ENCODE data around the gene FLYWCH1. TPM values are rescaled to one million over a fixed set of nuclear protein-coding genes. Genes with fewer than 3 reads are reported as not detected.

The FLYWCH1 gene
- polyA plus RNA-seq, 6 donors from 2014 or later, result 6.3 to 13.4 (median 9.5) TPM

GRCh38 chr16:2967211-2967631 lies 55.5 kb downstream of the FLYWCH1 start:
- no peak overlapping the region for H3K27ac Mint-ChIP-seq
- peaks cover 7 to 32% (median 14%) of the 10 kb centered on the region in 3 donors for H3K27me3 Mint-ChIP-seq
- DNase-seq, result no peak
- no peaks in the 10 kb centered on the region for H3K36me3 Mint-ChIP-seq
- H3K4me1 Mint-ChIP-seq, result peaks cover 30 to 52% (median 31%) of the 10 kb centered on the region in 3 donors
- H3K4me3 Mint-ChIP-seq, result peak overlapping the region in 2 of 8 donors; percentile 24 to 75
- no peaks in the 10 kb centered on the region for H3K9me3 Mint-ChIP-seq
- no peak for ATAC-seq (ENCODE audit: low read depth in 2 of 2)

- Mint-ChIP-seq H3K36me3 (no peaks in the 10 kb centered on the region), H3K9me3 (no peaks in the 10 kb centered on the region), H3K4me1 (peaks cover 29 to 56% (median 31%) of the 10 kb centered on the region in 3 donors)
These were observed 56.0 kb downstream of the FLYWCH1 start for GRCh38 chr16:2967721-2968161.

GRCh38 chr16:2968368-2968737 lies 56.6 kb downstream of the FLYWCH1 start:
- H3K27me3 Mint-ChIP-seq, result peaks cover 7 to 37% (median 20%) of the 10 kb centered on the region in 3 donors
- H3K9me3 Mint-ChIP-seq, result no peaks in the 10 kb centered on the region
- peak overlapping the region in 2 of 6 donors; percentile 50 to 83 for H3K27ac Mint-ChIP-seq
- no peak for DNase-seq
- H3K36me3 Mint-ChIP-seq, result no peaks in the 10 kb centered on the region
- no peak for ATAC-seq (ENCODE audit: low read depth in 2 of 2)
- peaks cover 29 to 50% (median 31%) of the 10 kb centered on the region in 3 donors for H3K4me1 Mint-ChIP-seq
- H3K4me3 Mint-ChIP-seq, result peak overlapping the region; percentile 75 to 88 (median 80)

More at GRCh38 chr16:2967721-2968161, 56.0 kb downstream of the FLYWCH1 start:
- peaks cover 7 to 37% (median 19%) of the 10 kb centered on the region in 3 donors for H3K27me3 Mint-ChIP-seq
- ATAC-seq (ENCODE audit: low read depth in 2 of 2), result no peak
- H3K4me3 Mint-ChIP-seq, result peak overlapping the region; percentile 44 to 88 (median 80)
- no peak overlapping the region for H3K27ac Mint-ChIP-seq
- no peak for DNase-seq

GRCh38 chr16:2968738-2969544 lies 57.2 kb downstream of the FLYWCH1 start, which contains the start of gene PAQR4:
Gene PAQR4, plus strand, starts transcription at chr16:2969348. Its CDS starts 327 bp downstream, at chr16:2969675.
- Mint-ChIP-seq H3K27me3 (peaks cover 7 to 36% (median 20%) of the 10 kb centered on the region in 3 donors), H3K36me3 (no peaks in the 10 kb centered on the region), H3K4me1 (peaks cover 25 to 44% (median 29%) of the 10 kb centered on the region in 3 donors), H3K27ac (peak within 1 kb of the TSS in 2 of 6 donors; percentile 65 to 83), H3K4me3 (peak within 1 kb of the TSS; percentile 75 to 88 (median 82)), H3K9me3 (no peaks in the 10 kb centered on the region)
- DNase-seq, result peak; percentile 84
- peak; percentile 77 for ATAC-seq (ENCODE audit: low read depth in 2 of 2)

GRCh38 chr16:2969545-2970521 lies 58.1 kb downstream of the FLYWCH1 start:
- Mint-ChIP-seq H3K4me1 (peaks cover 19 to 40% (median 27%) of the 10 kb centered on the region in 3 donors), H3K9me3 (no peaks in the 10 kb centered on the region), H3K4me3 (peak overlapping the region; percentile 55 to 82 (median 74)), H3K27me3 (peaks cover 7 to 31% (median 20%) of the 10 kb centered on the region in 3 donors), H3K27ac (no peak overlapping the region), H3K36me3 (no peaks in the 10 kb centered on the region)
- ATAC-seq (ENCODE audit: low read depth in 2 of 2) (peak; percentile 49 to 54), DNase-seq (peak; percentile 55)

GRCh38 chr16:2970563-2970962 lies 58.8 kb downstream of the FLYWCH1 start:
- peaks cover 7 to 31% (median 20%) of the 10 kb centered on the region in 3 donors for H3K27me3 Mint-ChIP-seq
- H3K27ac Mint-ChIP-seq, result no peak overlapping the region
- H3K36me3 Mint-ChIP-seq, result no peaks in the 10 kb centered on the region
- DNase-seq, result no peak
- H3K4me1 Mint-ChIP-seq, result peaks cover 15 to 34% (median 22%) of the 10 kb centered on the region in 3 donors
- ATAC-seq (ENCODE audit: low read depth in 2 of 2), result no peak
- H3K4me3 Mint-ChIP-seq, result peak overlapping the region in 6 of 8 donors; percentile 64 to 82 (median 78)
- H3K9me3 Mint-ChIP-seq, result no peaks in the 10 kb centered on the region

GRCh38 chr16:2971134-2971984 lies 59.6 kb downstream of the FLYWCH1 start:
- peak overlapping the region in 6 of 8 donors; percentile 64 to 82 (median 78) for H3K4me3 Mint-ChIP-seq
- no peaks in the 10 kb centered on the region for H3K9me3 Mint-ChIP-seq
- ATAC-seq (ENCODE audit: low read depth in 2 of 2) (no peak), DNase-seq (no peak)
- H3K27me3 Mint-ChIP-seq, result peaks cover 7 to 31% (median 20%) of the 10 kb centered on the region in 3 donors
- no peaks in the 10 kb centered on the region for H3K36me3 Mint-ChIP-seq
- peaks cover 15 to 33% (median 20%) of the 10 kb centered on the region in 3 donors for H3K4me1 Mint-ChIP-seq
- H3K27ac Mint-ChIP-seq, result no peak overlapping the region

GRCh38 chr16:2971985-2972784 lies 60.5 kb downstream of the FLYWCH1 start:
- DNase-seq, result no peak
- Mint-ChIP-seq H3K27ac (peak overlapping the region in 1 of 6 donors; percentile 57), H3K4me3 (peak overlapping the region in 2 of 8 donors; percentile 24 to 46), H3K36me3 (no peaks in the 10 kb centered on the region), H3K27me3 (peaks cover 11 to 31% (median 20%) of the 10 kb centered on the region in 3 donors), H3K4me1 (peaks cover 15 to 33% (median 20%) of the 10 kb centered on the region in 3 donors), H3K9me3 (no peaks in the 10 kb centered on the region)
- no peak for ATAC-seq (ENCODE audit: low read depth in 2 of 2)

- DNase-seq (no peak), ATAC-seq (ENCODE audit: low read depth in 2 of 2) (no peak)
- H3K36me3 Mint-ChIP-seq, result no peaks in the 10 kb centered on the region
- H3K9me3 Mint-ChIP-seq, result no peaks in the 10 kb centered on the region
- peaks cover 11 to 26% (median 20%) of the 10 kb centered on the region in 3 donors for H3K27me3 Mint-ChIP-seq
- H3K4me3 Mint-ChIP-seq, result no peak overlapping the region
- peaks cover 12 to 29% (median 17%) of the 10 kb centered on the region in 3 donors for H3K4me1 Mint-ChIP-seq
- H3K27ac Mint-ChIP-seq, result no peak overlapping the region
These were observed 61.4 kb downstream of the FLYWCH1 start for GRCh38 chr16:2973093-2973492.

- no peaks in the 10 kb centered on the region for H3K36me3 Mint-ChIP-seq
- no peaks in the 10 kb centered on the region for H3K9me3 Mint-ChIP-seq
- ATAC-seq (ENCODE audit: low read depth in 2 of 2) (no peak), DNase-seq (no peak)
- peaks cover 5 to 22% (median 10%) of the 10 kb centered on the region in 3 donors for H3K4me1 Mint-ChIP-seq
- H3K27ac Mint-ChIP-seq, result no peak overlapping the region
- H3K27me3 Mint-ChIP-seq, result peaks cover 4 to 20% (median 19%) of the 10 kb centered on the region in 3 donors
- no peak overlapping the region for H3K4me3 Mint-ChIP-seq
These were observed 62.0 kb downstream of the FLYWCH1 start for GRCh38 chr16:2973605-2974318.

Measured in naive B cell (primary cell).